Middle frontal gyrus (tissue), 1 donor: Measurements from ENCODE around the gene HACD3.

Source experiments
- DNase-seq: peaks from one replicate; pipeline ENCODE4 v3.0.0-alpha.2; 2015; ENCODE audit warnings: low spot score; ENCODE audit errors: extremely low spot score

The HACD3 gene, protein sequence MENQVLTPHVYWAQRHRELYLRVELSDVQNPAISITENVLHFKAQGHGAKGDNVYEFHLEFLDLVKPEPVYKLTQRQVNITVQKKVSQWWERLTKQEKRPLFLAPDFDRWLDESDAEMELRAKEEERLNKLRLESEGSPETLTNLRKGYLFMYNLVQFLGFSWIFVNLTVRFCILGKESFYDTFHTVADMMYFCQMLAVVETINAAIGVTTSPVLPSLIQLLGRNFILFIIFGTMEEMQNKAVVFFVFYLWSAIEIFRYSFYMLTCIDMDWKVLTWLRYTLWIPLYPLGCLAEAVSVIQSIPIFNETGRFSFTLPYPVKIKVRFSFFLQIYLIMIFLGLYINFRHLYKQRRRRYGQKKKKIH

DNA sequence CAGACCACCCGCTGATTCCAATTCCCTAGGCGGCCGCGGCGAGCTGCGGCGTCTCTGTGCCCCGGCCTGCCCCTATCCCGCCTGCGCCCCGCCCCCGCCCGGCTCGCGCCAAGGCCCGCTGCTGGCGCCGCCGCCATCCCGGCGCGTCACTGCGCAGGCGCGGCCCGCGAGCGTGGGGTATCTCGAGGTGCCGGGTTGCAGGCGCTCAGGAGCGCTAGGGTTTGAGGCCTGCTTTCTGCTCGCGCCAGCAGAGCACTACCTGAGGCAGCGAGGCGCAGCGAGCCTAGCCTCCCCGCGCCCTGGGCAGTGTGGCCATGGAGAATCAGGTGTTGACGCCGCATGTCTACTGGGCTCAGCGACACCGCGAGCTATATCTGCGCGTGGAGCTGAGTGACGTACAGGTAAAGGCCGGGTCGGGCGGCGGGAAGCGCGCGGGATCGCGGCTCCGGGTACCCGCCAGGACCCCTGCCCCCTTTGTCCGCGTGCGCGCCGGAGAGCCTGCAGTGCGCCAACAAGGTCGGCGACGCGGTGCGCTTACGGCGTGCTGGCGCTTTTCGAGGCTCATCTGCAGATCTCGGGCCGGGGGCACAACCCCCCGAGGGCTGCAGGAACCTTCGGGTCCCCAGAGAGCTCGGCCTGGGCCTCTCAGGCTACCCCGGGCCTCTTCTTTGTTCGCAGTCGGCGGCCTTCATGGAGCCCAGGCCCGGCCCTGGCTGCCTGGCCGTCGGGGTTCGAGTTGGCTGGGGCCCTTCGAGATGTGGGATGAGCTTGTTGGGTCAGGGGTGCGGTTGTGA lies at the start of gene HACD3:
TSS of gene HACD3 (plus strand) at position 146 of the 794 bp plus-strand sequence. CDS start at position 315, 169 bp downstream.
- DNase-seq = peak; percentile 67

DNA sequence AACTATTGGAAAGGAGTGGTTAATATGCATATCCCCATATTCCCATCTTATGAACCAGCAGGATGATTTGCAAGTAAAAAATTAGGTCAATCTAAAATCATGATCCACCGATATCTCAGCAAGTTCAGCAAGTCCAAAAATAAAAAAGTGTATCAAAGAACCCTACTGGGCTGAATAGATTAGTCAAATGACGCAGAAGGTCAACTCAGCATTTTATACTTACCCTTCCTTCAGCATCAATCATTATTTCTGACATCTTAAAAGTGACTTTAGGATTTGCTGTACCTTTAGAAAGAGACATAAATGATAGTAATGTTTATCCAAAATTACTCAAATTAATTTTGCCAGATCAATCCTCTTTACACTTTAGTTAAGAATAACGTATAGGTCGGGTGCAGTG lies 45.4 kb upstream of the HACD3 start:
- no peak for DNase-seq

DNA sequence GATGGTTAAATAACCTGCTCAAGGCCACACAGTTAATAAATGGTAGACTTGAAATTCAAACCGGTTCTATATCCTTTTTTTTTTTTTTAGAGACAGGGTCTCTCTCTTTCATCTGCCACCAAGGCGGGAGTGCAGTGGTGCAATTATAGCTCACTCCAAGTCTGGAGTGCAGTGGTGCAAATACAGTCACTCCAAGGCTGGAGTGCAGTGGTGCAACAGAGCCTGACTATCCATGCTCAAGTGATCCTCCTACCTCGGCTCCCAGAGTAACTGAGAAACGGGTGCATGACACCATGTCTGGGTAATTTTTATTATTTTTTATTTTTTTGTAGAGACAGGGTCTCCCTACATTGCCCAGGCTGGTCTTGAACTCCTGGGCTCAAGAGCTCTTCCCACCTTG lies 36.2 kb upstream of the HACD3 start:
- no peak for DNase-seq

DNA sequence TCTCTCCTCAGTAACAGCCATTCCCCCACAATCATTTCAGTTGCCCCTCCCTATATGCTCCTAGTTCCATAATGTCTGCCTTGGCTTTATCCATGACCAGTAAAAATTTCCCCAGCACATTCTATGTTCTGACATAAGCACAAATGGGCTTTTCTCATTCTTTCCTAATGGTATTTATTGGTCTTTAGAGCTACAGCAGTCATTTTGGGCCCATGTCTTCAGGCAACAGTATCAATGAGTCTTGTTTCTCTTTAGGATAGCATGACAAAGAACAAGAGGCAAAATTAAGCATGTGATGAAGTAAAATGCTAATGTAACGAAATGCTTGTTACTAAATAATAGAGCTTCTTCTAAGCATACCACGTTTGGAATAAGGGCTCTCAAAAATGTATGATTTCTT lies 20.9 kb upstream of the HACD3 start:
- no peak for DNase-seq

DNA sequence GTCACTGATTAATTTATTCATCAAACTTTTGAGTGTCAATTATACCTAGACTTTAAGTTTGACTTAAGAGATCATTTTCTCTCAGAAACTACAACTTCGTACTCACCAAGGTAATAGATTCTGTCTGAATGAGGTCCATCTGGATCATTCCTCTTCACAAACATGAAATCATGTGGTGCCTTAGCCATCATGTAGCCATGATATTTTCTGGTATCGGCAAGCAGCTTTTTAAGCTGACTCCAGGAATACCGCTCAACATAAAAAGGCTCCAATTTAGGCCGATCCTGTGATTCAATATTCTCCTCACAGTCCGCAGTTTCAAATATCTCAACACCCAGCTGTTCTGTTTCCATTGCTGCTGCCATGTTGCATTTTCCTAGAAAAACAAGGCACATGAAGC lies 18.1 kb upstream of the HACD3 start:
- DNase-seq = no peak

DNA sequence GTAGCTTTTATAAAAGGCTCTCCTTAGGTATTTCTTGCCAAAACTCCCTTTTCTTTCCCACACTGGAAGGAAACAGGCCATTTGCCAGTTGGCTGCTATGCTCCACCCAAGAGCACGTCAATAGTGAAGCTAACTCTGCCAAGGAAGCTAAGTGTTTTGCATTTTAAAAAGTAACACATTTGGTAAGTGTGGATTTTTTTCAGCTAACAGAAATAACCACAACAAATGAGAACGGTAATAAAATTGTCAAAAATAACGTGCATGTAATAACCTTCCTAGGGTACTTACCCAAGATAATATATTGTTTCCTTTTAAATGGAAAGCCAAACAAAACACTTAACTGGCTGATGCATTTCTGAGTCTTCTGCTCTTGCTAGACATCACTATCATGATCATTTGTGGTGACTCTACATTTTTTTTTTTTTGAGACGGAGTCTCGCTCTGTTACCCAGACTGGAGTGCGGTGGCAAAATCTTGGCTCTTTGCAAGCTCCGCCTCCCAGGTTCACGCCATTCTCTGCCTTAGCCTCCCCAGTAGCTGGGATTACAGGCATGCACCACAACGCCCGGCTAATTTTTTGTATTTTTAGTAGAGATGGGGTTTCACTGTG lies 17.4 kb upstream of the HACD3 start:
- peak; percentile 76 for DNase-seq

DNA sequence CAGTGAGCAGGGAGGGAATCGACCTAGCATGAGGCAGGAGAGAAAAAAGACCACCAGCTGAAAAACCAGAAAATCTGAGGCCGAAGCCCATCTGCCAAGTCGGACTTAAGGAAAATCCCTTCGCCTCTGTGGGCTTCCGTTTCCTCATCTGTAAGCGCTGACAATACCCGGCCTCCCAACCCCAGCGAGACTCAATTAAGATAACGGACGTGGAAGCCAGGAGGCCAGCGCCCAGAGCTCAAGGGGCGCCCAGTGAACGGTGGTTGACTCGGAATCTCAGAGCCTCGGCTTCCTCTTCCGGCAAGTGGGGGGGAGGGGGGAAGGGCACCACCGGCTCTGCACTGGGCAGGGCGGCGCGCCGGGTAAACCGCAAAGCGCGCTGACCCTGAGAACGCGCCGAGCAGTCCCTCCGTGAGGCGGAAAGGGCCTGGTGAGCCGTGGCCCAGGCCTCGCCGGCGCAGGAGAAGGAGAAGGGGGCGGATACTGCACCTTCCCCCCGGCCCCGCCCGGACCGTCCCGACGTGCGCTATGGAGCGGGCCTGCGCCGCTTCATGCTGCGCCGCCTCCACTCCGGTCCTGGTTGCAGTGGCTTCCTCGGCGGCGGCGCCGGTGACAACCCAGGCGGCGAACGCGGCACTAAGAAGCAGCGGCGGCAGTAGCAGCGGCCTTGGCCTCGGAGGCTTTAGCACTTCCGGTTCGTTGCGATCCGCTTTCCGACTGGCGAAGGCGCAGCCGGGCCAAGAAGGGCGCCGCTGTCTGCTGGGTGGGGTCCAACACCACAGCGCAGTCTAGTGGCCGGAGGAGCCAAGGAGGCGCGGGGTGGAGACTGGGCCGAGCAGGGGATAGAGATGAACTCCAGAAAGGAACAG lies 13.0 kb upstream of the HACD3 start, which contains the start of gene DPP8:
TSS of gene DPP8 (minus strand) at position 693 of the 869 bp plus-strand sequence. CDS start 5,136 bp downstream, outside the sequence.
- DNase-seq = peak; percentile 85

DNA sequence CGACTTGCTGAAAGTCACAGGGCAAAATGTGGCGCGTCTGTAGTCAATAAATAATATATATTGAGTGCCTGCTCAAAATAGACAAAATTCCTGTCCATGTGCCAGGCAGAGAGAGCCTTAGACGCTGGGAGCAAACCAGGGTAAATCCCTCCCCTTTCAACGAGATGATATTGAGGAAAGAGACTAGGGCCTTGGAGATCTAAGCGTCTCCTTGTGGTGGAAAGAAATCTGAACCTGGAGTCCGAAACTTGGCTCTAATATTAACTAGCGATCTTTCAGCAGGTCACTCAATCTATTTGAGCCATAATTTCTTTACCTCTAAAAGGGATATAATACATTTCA lies 12.4 kb upstream of the HACD3 start:
- no peak for DNase-seq

DNA sequence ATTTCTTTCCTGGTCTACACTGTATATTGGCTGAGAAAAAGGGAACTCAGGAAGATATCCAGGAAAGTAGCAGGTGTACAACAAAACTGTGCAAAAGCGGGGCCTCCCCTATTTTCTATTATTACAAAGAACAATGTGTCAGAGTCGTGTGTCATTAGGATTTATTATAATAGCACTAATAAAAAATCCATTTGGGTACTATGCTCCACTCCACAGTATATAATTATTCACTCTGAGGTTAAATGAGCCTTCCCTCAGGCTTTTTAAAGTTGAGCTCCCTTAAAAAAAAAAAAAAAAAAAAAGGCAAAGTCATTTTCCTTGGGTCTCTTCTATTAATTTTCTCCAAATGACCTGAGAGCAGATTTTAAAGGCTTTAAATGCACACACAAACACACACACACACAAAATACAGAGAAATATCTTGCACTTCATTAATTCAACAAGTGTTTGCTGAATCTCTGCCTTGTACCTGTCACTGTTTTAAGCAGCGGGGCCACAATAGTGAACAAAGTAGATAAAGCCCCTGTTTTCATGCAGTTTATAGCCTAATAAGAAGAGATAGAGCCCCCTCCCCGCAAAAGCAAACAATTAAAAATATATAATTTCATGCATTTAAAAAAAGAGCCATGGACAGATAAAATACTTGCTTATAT lies 11.5 kb upstream of the HACD3 start:
- DNase-seq = no peak

DNA sequence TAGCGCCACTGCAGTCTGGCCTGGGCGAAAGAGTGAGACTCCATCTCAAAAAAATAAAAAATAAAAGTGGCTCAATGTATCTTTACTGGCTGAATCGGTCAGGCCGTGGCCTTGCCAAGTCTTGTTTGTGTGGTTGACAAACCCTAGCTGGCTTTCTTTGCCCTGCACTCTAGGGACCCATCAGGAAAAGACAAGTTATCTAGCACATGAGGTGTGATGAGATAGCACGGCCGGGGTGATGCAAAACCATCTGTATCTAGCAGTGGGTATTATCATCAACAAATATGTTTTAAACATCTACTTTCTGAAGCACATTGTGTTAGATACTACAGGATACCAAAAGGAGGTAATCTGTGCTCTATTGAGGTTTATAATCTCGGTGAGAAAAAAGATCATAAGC lies 8.9 kb upstream of the HACD3 start:
- no peak for DNase-seq

DNA sequence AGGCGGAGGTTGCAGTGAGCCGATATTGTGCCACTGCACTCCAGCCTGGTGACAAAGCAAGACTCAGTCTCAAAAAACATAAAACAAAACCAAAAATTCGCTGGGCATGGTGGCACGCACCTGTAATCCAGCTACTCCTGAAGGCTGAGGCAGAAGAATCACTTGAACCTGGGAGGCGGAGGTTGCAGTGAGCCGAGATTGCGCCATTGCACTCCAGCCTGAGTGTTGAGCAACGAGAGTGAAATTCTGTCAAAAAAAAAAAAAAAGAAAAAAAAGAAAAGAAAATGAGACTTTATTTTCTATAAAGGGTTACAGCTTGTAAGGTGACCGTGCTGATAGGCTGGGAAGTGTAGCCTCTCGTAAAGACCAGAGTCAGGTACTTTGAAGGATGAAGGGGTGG lies 6.0 kb upstream of the HACD3 start:
- DNase-seq = no peak

DNA sequence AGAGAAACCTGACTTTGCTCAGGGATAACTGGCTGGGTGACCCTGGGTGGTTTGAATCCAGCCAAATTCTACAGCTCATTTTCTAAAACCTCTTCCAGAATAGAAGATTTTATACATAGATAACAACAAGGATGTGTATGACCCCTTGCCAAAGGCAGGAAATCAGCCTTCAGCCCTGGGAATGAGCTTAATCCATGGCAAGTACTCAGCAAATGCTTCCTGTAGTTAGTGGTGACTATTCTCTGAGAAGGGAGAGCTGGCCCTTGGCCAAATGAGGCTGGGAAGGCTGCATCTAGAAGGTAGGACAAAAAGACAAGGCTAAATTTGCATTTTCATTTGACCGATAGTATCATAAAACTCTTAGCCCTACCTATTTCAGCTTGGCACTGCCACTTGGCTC lies 4.6 kb upstream of the HACD3 start:
- no peak for DNase-seq

DNA sequence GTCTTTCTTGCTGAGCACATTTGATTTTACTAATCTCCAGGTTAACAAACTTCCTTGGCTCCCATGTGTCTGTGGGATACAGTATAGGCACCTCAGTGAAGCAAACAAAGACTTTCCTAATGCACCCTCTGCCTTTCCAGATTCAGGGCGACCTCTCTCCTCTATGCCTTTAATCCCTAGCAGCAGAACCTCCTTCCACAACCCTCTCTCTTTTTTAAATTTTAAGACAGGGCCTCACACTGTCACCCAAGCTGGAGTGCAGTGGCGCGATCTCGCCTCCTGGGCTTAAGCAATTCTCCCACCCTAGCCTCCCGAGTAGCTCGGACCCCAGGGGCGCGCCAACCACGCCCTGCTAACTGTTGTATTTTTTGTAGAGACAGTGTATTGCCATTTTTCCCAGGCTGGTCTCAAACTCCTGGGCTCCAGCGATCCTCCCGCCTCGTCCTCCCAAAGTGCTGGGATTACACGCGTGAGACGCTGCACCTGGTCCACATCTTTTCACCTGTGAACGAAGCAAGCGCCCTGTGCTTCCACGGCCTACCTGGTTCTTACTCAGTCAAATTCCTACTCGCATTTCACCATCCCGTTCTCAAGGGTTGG lies 1.7 kb upstream of the HACD3 start:
- no peak for DNase-seq

DNA sequence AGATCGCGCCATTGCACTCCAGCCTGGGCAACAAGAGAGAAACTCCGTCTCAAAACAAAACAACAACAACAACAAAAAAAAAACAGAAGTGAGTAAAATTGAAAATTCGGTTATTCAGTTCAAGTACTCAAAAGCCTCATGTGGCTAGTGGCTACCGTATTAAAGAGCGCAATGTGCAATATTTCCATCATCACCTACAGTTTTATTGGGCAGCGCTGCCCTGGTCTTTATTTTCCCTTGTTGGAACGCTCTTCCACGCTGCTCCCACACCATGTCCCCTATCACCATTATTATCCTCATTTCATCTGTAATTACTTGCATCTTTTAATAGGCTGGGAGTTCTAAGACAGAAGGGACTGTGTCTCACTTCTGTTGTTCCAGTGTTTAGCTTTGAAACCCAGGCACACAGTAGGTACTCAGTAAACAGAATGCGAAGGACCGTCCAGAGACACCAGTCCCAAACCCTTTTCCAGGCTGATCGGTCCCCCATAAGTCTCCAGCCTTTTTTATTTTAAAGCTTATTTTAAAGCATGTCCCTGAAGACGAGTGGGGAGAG lies 423 bp upstream of the HACD3 start:
- no peak for DNase-seq

DNA sequence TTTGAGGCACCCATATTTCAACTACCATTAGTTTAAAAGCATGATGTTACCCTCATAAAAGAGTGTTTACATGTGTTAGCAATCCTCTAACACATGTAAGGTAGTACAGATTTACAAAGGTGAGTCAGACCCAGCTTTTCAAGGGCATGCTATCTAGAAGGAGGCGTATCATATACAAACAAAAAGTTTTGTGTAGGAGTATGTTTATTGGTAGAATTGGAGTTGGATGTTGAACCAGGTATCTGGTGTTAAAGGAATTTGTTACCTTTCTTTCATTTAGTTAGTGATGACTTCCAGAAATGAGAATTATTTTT lies 2.4 kb downstream of the HACD3 start:
- DNase-seq = no peak

DNA sequence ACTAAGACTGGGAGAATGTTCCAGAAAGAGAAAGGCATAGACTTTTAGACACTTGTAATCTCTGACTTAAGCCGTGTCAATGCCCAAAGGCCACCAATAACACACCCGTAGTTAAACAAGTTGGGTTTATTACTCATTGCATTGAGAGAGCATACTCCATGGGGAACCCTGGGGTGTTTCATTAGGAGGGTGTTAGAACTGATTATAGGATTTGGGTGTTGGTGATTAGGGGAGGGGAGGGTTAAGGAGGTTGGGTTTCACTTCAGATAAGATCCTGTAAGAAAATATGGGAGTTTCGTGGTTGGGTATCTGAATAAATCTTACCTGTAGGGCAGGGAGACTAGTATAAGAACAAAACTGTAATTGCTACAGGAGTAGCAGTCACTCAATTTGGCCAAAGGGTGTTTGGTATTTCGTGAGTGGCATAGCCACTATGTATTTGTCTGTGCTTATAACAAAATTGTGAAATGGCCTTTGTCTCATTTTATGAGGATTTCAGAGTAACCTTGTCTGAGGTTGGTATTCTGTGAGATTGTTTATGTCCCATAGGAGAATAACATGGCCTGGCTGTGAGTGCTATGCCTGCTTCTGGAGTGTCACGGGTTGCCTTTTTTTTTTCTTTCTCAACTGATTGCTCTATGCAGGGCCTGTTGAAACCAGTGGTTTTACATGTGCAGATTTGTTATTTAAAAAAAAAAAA lies 2.9 kb downstream of the HACD3 start:
- DNase-seq = no peak

DNA sequence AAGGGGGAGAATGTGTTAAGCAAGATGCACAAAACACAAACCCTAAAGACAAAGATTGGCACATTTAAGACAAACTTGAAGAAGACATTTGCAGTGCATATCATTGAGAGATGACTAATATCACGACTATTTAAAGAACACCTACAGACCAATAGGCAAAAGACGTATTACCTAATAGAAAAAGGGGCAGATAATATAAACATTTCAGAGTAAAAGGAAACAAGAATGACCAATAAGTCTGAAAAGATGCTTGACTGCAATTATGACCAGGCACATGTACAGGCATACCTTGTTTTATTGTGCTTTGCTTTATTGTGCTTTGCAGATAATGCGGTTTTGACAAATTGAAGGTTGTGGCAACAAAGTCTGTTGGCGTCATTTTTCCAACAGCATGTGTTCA lies 4.9 kb downstream of the HACD3 start:
- no peak for DNase-seq

DNA sequence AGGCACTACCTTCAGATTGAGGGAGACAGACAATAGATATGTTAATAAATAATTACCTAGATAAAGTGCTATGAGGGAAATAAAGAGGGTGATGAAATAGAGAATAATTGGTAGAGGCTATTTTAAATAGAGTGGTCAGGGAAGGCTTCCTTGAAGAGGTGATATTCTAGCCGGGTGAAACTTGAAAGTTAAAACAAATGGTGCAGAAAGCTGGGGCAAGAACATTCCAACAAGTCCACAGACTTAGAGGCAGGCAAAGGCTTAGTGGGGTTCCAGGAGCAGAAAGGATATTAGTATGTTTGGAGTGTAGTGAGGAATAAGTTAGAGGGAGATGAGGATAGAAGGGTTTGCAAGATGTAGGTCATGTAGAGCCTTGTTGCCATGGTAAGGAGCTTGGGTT lies 10.1 kb downstream of the HACD3 start:
- DNase-seq = no peak

DNA sequence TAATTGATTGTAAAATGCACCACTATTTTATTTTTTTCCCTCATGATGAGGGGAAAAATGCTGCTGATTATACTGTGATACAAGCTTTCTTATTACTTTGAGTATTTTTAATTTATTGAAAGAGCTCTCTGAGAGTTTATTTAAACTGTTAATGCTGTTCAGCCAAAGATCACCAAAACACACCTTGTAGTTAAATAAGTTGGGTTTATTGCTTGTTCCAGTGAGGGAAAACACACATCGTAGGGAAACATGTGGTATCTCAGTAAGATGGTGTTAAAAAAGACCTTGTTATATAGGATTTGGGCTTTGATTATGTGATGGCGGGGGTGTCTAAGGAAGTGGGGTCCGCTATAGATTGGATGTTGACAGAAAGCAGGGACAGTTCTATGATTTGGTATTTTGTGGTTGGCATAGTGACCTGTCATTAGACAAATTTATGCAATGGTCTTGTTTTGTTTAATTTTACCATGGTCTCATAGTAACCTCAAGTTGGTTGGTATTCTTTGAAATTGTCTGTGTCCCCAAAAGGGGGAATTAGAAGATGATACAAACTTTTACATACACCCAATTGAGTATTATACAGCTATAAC lies 11.1 kb downstream of the HACD3 start:
- no peak for DNase-seq
